ENCODE data around the gene SND1.

The SND1 gene

DNA sequence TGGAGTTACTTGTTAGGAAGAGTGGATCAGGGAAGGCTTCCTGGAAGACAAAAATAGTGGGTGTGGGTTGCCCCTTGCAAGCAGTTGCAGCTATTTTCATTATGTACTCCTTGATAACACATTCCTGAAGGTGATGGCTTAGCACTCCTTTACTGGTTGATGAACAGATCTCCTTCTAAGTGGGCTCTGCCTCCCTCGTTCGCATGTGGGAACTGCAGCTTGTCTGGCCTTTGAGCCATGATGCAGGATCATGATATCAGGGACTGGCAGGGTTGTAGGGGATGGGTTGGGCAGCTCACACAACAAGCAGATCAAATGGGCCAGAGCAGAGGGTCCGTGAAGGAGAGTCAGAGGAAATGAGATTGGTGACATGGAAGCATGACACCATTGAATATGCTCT lies 408.0 kb downstream of the SND1 start:
- DNase-seq = no peak

DNA sequence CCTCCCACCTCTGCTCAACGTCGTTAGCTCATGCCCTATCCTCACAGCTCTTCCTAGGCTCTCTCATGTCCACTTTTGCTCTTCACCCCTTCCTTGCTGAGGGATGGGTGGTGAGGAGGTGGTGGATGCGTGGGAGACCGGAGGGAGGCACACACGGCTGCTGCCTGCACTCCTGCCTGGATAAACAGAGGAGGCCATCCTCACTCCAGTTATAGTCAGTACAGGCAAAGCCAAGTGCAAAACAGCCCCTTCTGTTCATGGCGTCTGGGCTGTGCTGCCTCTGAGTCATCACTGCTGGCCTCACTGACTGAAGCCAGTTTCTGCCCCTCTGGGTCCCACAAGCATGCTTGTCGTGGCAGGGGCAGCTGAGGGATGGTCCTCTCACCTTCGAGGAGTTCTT lies 411.1 kb downstream of the SND1 start:
- no peak for DNase-seq

DNA sequence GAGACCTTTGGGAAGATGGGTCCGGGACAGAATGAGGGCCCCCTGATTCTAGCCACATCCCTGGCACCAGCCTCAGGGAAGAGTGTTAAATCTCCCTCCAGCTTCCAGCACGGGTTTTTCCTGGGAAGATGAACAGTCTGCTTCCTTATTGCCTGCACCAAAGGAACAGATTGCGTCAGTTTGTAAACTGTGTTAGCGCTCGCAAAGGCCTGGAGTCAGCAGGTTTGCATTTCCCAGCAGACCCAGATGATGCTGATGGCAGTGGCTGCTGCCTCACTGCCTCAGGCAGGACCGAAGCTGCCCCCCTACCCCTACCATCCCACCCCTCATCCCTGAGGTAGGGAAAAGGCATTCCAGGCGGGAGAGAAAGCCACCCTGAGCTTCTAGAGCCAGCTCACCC lies 413.9 kb downstream of the SND1 start:
- DNase-seq = no peak

DNA sequence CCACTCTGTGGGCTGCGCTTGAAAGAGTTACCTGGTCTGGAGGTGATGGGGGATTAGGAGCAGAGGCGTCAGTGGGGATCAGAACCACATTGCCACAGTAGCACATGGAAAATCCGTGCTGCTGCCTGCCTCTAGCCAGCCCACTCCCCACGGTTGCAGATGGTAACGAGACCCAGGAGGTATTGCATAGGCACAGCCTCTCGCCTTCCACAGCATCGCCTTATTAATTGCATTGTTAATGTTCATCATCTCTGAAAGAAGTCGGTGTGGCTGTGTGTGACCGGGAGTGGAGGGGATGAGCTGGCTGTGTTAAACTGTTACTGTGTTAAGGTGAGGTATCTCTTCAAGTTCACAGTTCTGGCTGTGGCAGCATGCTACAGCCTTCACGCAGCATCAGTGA lies 414.4 kb downstream of the SND1 start:
- DNase-seq = no peak

DNA sequence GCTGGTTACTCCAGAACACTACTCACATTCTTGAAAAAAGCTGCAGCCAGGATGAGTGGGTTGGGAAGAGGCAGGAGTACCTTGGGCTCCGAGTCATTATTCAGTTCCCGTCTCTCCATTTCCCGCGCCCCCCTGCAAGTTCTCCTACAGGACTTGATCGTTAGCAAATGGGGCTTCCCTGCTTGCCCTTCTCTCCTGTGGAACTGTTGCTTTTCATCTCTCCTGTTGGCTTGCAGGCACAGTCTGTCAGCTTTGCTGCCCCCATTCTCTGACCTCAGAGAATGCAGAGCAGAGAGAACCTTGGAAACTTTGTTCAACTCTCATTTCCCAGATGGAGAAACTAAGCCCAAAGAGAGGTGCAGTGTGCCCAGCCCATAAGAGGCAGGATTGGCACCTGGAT lies 414.9 kb downstream of the SND1 start:
- DNase-seq = no peak

DNA sequence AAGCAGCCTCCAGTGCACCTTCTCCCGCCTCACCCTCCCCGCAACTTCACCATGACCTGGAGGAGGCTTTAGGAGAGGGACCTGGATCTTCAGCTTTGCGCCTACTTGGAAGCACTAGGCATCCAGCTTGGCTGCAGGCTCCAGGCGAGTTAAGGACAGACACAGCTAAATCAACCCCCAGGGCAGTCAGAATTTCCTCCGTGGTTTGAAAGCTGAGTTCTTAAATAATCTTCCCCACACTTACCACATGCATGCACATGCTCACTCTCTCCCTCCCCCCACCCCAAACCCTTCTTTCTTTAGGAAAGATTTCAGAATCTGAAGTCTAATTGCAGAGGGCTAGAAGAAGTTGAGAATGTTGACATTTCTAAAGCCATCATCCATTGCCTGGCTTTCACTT lies 416.0 kb downstream of the SND1 start:
- DNase-seq = no peak

DNA sequence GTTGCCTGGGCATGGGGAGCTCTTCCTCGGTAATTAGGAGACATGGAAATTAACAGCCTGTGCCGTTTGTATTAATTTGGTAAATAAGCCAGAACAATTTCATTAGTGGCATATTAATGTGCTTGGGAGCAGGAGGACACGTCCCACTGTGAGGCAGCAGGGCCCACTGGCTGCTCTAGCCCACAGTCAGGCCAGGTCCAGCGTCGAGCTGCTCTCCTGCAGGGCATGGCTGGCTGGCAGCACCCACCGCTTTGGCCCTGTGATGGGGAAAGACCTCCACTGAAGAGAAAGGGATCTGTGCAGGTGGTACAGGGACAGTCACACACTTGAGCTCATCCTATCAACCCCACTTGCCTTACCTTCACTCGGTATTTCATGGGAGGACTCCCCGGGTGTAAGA lies 416.8 kb downstream of the SND1 start:
- DNase-seq = no peak

DNA sequence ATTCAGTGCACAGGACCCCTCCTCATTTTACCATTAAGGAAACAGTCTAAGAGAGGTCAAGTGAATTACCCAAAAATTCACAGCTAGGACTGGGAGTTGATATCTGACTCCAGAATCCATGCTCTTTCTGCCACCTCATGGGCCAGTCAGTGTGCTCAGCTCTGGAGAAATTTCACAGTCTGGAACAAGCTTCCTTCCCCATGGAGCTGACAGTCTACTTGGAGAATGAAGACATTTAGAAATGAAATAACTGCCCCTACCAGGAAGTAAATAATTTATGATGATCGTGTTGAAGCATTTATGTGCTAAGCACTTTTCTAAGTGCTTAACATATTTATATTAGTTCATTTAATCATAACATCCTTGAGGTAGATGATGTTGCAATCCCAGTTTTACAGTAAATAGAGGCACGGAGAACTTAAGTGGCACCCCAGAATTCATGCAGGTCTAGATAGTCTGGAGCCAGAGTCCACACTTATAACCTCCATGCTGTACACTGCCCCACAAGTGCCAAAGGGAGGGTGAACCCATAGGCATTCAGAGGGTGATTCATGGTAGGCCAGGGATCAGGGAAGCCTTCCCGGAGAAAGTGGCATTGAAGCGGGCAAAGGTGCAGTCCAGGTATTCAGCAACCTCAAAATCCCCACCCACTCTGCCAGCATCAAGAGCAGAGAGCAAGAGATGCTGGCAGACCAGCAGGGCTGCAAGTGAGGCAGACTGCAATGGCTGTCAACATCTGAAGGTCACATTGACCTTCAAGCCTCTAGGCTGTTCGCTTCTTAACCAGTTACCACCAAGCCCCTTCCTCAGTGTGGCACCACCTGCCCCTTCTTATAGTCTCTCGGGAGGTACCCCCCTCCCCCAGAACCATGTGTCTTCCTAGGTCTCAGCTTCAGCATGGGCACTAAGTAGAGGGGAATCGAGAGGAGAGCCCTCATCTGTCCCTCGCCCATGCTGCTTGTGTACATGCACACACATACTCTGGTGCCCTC lies 417.7 kb downstream of the SND1 start:
- DNase-seq = no peak

DNA sequence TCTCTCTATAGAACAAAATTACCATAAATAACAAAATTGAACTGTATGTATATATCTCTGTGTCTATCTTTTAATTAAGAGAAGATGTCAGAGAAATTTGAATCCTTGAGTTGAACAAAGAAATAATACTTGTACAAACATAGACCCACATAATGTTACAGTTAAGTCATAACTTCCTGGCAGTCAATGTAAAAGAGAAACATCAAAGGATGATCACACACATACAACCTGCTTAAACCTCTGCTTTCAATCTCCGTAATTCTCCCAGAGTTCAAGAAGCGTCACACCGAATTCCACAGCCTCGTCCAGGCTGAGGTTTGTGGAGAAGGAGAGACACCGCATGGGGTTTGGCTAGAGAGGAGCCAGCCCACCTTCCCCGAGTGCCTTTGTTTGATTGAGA lies 419.4 kb downstream of the SND1 start:
- no peak for DNase-seq

DNA sequence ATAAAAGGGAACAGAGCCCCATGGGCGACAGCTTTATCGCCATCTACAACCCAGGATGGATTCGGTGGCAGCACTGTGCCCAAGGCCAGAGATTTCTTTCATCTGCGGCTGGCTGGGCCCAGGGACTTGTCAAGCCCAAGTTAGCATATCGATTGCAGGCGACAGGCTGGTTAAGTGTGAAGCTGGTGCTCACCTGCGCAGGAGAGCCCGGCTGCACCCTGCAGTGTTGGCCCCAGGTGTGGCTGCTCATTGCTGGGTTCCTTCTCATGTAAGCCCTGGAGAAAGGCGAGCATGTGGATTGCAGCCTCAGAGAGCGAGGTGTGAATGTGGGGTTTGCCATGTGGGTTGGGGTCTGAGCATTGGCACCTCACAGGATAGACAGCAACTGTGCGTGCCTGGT lies 419.8 kb downstream of the SND1 start:
- DNase-seq = no peak

DNA sequence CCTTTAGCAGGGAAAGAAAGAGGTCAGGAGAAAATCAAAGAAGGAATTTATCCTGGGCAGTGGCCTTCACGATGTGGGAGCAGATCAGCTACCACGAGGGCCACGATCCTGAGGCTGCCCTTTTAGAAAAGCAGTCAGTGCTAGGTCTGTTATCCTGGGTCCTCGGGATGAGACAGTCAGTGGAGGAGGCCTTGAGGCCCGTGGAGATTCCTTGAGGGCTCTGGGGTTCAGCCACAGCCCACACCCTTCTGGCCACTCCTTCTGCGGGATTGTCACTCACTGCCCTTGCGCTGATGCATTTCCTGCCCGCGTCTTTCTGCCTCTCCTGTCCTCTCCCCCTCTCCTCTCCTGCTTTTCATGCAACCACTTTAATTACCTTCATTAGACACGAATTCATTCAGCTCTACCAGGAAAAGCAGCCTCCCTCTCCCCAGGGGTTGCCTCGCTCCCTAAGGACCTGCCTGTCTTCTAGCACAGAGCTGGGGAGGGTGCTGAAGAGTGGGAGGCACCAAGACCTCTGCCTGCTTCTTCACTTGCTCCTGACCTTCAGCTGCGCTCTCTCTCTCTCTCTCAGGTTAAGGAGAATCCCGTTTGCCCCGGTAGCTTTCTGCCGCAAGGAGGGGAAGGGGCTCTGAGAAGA lies 421.8 kb downstream of the SND1 start:
- no peak for DNase-seq

DNA sequence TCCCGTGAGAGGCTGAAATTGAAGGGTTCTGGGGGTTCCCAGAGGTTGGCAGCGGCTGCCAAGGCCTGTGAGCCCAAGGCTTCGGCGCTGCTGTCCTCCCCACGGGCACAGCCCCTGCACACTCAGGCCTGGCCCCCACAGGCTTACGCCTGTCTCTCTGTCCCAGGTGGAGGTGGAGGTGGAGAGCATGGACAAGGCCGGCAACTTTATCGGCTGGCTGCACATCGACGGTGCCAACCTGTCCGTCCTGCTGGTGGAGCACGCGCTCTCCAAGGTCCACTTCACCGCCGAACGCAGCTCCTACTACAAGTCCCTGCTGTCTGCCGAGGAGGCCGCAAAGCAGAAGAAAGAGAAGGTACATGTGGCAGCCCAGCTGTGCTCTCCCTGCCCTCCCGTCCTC lies 422.3 kb downstream of the SND1 start:
- DNase-seq = no peak

DNA sequence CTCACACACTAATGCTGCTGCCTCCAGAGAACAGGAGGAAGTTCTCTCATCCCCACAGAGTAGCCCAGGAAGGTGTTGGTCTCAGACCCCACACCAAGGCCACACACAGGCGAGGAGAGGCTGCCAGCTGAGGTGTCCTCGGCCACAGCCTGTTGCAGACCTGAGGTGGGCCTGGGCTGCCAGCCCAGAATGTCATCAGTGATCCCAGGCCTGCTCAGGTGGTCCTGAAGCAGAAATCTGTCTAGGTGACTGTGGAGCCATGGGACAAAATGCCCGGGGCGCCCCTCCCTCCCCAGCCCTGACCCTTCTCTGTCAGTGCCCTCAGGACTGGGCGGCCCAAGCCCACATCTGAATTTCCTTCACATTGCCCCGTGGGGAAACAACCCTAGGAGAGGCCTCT lies 422.7 kb downstream of the SND1 start:
- DNase-seq = no peak

DNA sequence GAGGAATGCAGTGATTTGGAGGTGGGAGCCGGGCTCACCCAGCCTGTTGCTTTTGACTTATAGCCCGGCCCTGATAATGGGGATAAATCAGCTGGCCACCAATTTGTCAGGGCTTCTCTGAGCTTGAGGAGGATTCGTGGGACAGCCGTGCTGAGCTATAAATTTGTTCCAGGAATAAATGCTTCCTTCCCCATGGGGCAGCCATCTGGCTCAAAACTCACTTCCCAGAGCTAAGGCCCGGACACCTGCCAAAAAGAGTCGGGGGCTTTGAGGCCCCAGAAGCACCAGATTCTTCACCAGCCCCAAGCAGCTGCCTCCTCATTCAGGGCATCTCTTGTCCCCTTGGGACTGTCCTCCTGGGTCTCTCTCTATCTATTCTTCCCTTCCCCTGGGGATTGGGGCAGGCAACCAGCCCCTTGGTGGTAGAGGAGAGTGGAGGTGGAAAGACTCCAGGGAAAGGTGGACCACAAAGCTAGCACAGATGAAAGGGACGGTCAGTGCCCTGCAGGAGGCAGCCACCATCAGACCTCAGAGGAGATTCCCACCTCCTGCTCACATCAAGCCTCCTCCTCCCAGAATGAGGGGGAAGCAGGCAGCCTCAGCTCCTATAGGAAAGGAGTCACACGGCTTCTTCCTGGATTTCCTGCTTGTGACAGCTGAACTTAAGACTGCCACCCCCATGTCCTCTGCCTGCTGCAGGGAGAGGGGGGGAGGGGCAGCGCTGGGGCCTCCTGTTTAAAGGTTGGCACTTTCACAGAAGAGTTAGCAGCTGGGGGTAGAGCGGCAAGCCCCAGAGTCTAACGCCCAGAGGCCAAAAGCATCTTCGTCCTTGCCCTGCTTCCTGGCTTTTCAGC lies 423.5 kb downstream of the SND1 start:
- no peak for DNase-seq

DNA sequence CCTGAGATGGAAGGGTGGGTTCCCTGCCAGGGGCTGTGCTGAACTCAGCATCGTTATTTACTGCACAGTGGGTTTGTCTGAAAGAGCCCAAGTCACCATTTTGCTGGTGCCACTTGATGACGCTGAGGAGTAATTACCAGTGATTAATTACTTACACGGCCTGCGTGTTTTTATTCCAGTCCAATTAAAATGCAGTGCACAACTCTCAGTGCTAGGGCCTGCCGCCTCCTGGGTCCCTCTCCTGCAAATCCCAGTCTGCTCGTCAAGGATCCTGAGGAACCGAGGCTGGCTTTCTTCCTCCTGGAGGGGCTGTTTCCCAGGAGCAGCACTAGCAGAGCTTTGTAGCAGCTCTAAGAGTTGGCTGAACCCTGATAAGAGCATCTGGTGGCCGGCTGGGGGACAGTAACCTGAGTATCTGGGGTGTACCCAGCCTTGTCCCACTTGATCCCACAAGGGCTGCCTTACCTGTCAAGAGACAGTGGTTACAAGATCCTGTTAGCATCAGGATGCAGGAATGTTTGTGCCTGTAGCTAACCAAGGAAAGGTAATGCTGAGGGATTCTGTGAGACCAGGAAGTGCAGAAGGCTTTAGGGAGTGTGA lies 424.3 kb downstream of the SND1 start:
- DNase-seq = no peak

DNA sequence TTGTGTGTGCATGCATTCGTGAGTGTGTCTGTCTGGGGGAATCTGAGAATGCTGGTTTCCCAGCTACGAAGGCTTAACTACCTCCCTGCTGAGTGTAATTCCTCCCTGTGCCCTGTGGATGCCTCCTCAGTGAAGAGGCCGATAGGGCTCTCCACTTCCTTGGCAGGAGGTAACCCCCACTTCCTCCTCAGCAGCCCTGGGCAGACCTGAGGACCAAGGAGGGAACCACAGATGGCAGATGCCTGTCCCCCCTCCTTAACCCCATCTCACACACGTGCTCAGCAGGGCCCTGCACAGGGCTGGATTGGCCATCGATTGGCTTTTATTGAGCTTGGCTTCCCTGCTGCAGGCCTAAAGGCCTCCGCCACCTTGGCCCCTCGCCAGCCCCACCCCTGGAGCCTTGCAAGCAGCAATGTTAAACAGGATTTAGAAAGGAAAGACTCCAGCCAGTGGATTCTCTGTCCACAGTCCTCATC lies 424.8 kb downstream of the SND1 start:
- no peak for DNase-seq

DNA sequence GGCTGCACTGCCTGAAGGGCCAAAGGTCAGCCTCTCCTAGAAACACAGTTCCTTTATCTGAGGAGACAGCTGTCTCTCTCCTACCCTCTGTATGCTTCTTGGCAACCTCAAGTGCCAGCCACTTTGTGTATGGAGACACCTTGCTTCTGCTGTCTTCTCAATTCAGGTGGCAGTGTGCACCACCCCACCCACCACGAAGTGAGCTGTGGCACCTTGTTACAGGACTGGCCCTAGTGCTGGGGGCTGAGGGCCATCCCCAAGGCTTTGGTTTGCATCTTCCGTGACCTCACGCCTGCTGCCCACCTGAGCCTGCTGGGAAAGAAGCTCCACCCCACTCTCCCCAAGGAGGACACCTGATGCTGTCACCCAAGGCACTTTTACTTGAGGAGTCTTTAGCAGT lies 426.3 kb downstream of the SND1 start:
- no peak for DNase-seq

DNA sequence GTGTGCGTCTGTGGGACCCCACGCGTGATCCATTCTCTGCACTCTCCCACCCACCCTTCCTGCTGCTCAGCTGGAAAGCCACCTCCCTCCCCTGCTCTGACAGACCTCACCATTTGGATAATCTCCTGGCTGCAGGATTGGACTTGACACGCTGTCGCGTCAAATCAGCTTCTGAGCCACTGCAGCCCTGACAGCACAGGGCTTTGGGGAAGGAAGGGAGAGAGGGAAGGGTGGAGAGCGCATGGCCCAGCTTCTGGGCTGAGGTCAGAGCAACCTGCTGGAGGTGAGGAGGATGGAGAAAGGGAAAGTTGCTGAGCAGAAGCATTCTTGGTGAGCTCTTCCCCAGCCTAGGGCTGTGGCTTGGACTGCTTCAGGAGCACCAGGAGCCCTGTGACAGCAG lies 428.2 kb downstream of the SND1 start:
- DNase-seq = no peak

DNA sequence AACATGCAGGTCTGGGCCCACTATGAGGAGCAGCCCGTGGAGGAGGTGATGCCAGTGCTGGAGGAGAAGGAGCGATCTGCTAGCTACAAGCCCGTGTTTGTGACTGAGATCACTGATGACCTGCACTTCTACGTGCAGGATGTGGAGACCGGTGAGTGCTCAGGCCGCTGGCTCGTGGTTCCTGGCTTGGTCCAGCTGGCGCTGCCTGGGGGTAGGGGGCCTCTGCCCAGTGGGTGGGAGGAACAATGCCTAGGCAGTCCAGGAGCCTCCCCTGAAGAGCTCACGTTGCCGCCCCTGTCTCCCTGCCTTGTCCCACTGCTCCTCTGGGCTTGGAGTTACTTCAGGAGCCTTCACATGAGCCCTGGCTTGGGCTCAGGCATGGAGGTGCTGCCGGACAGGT lies 429.4 kb downstream of the SND1 start:
- DNase-seq = no peak

DNA sequence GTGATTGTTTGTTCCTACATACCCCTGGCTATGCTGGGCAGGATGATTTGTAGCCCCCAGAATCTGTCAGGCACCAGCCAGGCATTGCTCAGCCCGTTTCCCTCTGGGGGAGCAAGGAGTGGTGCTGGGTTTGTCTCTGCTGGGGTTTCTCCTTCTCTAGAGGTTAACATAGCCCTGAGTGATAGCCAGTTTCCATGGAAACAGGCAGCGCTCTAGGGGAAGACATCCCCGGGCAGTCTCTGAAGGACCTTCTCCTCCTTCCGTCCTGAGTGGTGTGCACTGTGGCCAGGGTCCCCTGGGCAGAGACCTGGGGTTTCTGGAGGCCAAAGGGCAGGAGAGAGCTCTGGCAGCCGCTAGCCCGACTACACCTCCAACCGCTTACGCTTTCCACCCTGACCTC lies 429.8 kb downstream of the SND1 start:
- DNase-seq = no peak

DNA sequence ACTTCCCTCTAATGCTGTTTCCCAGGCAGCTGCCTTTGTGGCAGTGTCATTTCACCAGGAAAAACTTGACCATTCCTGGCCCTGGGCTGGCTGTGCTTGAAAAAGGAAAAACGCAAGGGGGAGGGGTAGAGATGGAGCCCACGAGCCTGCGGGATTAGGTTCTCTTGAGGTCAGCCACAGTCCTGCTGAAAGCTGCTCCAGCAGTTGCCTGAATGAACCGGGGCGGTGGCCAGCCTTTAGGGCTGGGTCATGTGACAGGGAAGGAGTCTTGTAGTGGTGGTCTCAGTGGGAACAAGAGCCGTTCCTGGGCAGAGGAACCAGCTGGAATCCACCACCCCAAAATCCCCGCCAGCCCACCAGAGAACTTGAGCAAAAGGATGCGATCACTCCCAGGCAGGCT lies 430.4 kb downstream of the SND1 start:
- no peak for DNase-seq

DNA sequence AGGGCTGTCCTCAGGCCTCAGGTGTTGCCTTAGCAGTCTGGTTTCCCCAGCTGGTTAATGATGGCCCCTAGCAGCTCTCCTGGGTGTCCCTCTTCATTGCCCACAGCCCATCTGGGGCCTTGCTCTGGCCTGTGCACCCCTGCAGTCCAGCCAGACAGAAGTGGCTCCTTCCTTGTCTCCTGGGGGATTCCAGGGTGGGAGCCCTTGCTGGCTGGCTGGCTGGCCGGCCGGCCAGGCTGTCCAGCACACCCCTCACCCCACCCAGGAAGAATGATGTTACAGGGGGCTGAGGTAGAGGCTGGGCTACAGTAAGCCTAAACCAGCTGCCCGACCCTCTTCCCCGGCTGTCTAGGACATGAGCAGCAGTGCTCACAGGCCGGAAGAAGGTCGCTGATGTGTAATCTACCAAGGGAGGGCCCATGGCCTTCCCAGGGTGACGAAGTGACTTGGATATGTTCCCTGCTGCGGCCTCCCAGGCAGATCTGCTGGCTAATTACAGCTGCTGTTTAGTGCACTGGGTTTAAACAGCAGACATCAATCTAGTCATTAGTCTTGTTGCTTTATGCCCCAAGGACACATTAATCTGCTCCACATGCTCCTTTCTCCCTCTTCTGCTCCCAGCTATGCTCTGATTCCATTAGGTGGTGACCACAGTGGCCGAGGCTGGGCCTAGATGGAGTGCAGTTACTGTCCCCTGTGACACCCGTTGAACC lies 433.1 kb downstream of the SND1 start:
- DNase-seq = no peak

Measured in NCI-H446 treated with DMSO at 0.1 percent for 48 hours (cell line).